Heart left ventricle (tissue), 16 donors: Measurements from ENCODE around the gene WFIKKN2. TPM values are rescaled to one million over a fixed set of nuclear protein-coding genes. Genes with fewer than 3 reads are reported as not detected.
A peak's percentile ranks its signal among the peaks of the same experiment; 100 is the strongest.

Source experiments
- ATAC-seq, 4 donors: fragments of 200-7000 bp; cut with Tn5 transposase; one replicate each; pipeline ENCODE4 v1.9.1; 2020 to 2022; ENCODE audit warnings: moderate library complexity in 4 of 4, mild to moderate bottlenecking in 3 of 4, moderate number of reproducible peaks in 1 of 4
- DNase-seq, 5 donors: peaks; one replicate each; pipeline ENCODE4 v3.0.0-alpha.2; 2020
- H3K27ac ChIP-seq, 12 donors: fragments of 200-600 bp; sonication (generic) in 4 of 12; one replicate each; pipeline versions ENCODE4 v1.5.0 to v1.8.0; 2016 to 2022; ENCODE audit warnings: mild to moderate bottlenecking in 2 of 12
- H3K27me3 ChIP-seq, 9 donors: fragments of 200-600 bp; sonication (generic) in 2 of 9; one replicate each; pipeline versions ENCODE4 v1.5.1 to v1.8.0; 2016 to 2022; ENCODE audit warnings: mild to moderate bottlenecking in 3 of 9
- H3K36me3 ChIP-seq, 9 donors: fragments of 200-600 bp; sonication (generic) in 2 of 9; one replicate each; pipeline versions ENCODE4 v1.5.0 to v1.8.0; 2018 to 2022; ENCODE audit warnings: mild to moderate bottlenecking in 2 of 9
- H3K4me1 ChIP-seq, 12 donors: fragments of 200-600 bp; sonication (generic) in 4 of 12; one replicate each; pipeline versions ENCODE4 v1.5.0 to v1.8.0; 2016 to 2022; ENCODE audit warnings: mild to moderate bottlenecking in 3 of 12
- H3K4me3 ChIP-seq, 12 donors: fragments of 200-600 bp; sonication (generic) in 4 of 12; one replicate each; pipeline versions ENCODE4 v1.5.0 to v1.8.0; 2017 to 2022; ENCODE audit warnings: mild to moderate bottlenecking in 9 of 12, moderate library complexity in 4 of 12
- H3K9me3 ChIP-seq, 12 donors: fragments of 200-600 bp; sonication (generic) in 4 of 12; one replicate each; pipeline versions ENCODE4 v1.5.0 to v1.8.0; 2016 to 2022; ENCODE audit warnings: mild to moderate bottlenecking in 1 of 12
- POLR2A ChIP-seq, 2 donors: fragments of 450-650 bp; IDR thresholded peaks; one replicate each; pipeline ENCODE4 v1.6.1; 2017; ENCODE audit warnings: antibody characterized with exemption in 2 of 2, mild to moderate bottlenecking in 2 of 2, moderate library complexity in 2 of 2
- WGBS, 4 donors: extraction: QIAGEN DNeasy Blood & Tissue Kit in 2 of 4; methylation state at CpG; one replicate each; pipeline versions ENCODE4 v1.1.5 to v1.1.7; 2013 to 2018; 5-methylcytosine and 5-hydroxymethylcytosine counted together
- intact Hi-C, 10 donors: fragments of 100-400 bp; cut with DNase I; formaldehyde crosslinking; loops; one replicate each; pipeline versions ENCODE4 v1.11.1 to v1.14.2; 2022
- polyA plus RNA-seq, 2 donors: library from polyadenylated mRNA; stranded (reverse); fragments of 200-250 nt; gene quantifications; one replicate each; pipeline ENCODE4 v1.2.3, GENCODE V29; 2013
- total RNA-seq, 9 donors: library from RNA; depleted of rRNA in 2 of 9; stranded (reverse); fragments of >200 nt in 2 of 9; fragmentation: NEBNext Ultra II Directional in 3 of 9; extraction: Animal tissue kit (Norgen Biotek cat#: 25700) in 3 of 9; gene quantifications; one replicate each; pipeline versions ENCODE4 v1.1.0 to v1.2.4, GENCODE V29; 2016 to 2023
- TF ChIP-seq, protein P1 (sequence below), 12 donors: fragments of 200-600 bp; sonication (generic) in 4 of 12; IDR thresholded peaks; one replicate each; pipeline versions ENCODE4 v1.5.0 to v1.8.0; 2018 to 2022; ENCODE audit warnings: antibody characterized with exemption in 12 of 12, mild to moderate bottlenecking in 5 of 12
- donor health status: ischemic (EF 13 %, LVEDD 7.1; RV severe dilation, severe dysfunction).
- donor health status: healthy with polysubstance abuse.
- donor health status: DM: no; HTN: yes; CAD: no.
- donor health status: DM: no; HTN: no; CAD: no.
- donor health status: ischemic (EF 25% LVEDD 6.9; RV normal size, moderate dysfunction).
- donor health status: ischemic (EF 25% LVEDD 5.7; RV mildly dilated, moderate dysfunction).
- donor health status: healthy.
- donor health status: DM: yes; HTN: yes; CAD: no.
- donor health status: ischemic (EF 35%, LVEDD 5.7; RV mildly dilated, moderate dysfunction).
- donor health status: nonischemic (EF 11% LVEDD 7.7; RV severe dilation, severe dysfunction).
- donor health status: DM: yes; HTN: yes; CAD: no.
- donor health status: PGD.
- donor health status: ischemic (EF 29% LVEDD 5.4; RV normal size, mild dysfunction).
- donor health status: nonischemic (EF 23%, LVEDD 6.1; RV moderate dilation, normal function).

Gene WFIKKN2
- total and polyA plus RNA-seq, 11 donors: 0.08 to 0.75 (median 0.24) TPM; not detected in 2

DNA sequence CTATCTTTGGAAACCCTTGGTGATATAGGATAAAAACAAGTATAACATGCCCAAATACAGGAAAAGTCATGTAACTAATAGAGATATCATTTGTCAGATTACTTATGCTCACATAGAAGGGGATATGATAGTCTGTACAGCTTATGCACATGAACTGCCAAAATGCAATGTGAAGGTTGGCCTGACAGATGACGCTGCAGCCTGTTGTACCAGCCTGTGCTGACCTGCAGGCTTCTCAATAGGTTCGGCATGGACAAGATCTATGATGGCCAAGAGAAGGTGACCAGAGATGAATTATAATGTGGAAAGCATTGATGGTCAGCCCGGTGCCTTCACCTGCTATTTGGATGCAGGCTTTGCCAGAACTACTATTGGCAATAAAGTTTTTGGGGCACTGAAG, 12.7 kb downstream of the WFIKKN2 start:
- peaks cover 0 to 43% (median 12%) of the 10 kb centered on the region in 12 donors for H3K4me1 ChIP-seq
- 64 to 82% (median 76%) methylated on average over 3 of the region's 3 CpGs for WGBS, 4 donors
- intact Hi-C loops: loop anchor here in 2 of 10 donors (10.0 kb wide), 2 partner anchors 143 to 303 kb away; partner anchors contain the start of genes ANKRD40 (in 1 of the 2) and SPATA20 (in 1 of the 2)

DNA sequence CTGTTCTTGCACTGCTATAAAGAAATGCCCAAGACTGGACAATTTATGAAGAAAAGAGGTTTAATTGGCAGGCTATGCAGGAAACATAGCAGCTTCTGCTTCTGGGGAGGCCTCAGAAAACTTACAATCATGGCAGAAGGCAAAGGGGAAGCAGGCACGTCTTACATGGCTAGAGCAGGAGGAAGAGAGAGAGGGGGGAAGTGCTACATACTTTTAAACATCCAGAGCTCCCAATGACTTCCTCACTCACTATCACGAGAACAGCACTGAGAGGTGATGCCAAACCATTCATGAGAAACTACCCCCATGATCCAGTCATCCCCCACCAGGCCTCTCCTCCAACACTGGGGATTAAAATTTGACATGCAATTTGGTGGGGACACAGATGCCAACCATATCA, 13.3 kb downstream of the WFIKKN2 start:
- H3K9me3 ChIP-seq: no peaks in the 10 kb centered on the region
- no peak overlapping the region for H3K27ac ChIP-seq
- no peaks in the 10 kb centered on the region for H3K36me3 ChIP-seq
- DNase-seq (no peak), ATAC-seq (no peak)
- H3K4me1 ChIP-seq: peaks cover 0 to 49% (median 15%) of the 10 kb centered on the region in 12 donors
- H3K4me3 ChIP-seq: no peak overlapping the region
- 51 to 72% (median 62%) methylated on average over 2 of the region's 2 CpGs for WGBS, 4 donors
- no peaks in the 10 kb centered on the region for H3K27me3 ChIP-seq
- intact Hi-C loops: loop anchor here in 2 of 10 donors (10.0 kb wide), 2 partner anchors 144 to 304 kb away; partner anchors contain the start of genes ANKRD40 (in 1 of the 2) and SPATA20 (in 1 of the 2)
- TF ChIP-seq POLR2A (IDR thresholded peaks at IDR 0.05): no peak
- TF ChIP-seq, protein P1, sequence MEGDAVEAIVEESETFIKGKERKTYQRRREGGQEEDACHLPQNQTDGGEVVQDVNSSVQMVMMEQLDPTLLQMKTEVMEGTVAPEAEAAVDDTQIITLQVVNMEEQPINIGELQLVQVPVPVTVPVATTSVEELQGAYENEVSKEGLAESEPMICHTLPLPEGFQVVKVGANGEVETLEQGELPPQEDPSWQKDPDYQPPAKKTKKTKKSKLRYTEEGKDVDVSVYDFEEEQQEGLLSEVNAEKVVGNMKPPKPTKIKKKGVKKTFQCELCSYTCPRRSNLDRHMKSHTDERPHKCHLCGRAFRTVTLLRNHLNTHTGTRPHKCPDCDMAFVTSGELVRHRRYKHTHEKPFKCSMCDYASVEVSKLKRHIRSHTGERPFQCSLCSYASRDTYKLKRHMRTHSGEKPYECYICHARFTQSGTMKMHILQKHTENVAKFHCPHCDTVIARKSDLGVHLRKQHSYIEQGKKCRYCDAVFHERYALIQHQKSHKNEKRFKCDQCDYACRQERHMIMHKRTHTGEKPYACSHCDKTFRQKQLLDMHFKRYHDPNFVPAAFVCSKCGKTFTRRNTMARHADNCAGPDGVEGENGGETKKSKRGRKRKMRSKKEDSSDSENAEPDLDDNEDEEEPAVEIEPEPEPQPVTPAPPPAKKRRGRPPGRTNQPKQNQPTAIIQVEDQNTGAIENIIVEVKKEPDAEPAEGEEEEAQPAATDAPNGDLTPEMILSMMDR (IDR thresholded peaks at IDR 0.05): no peak

More for the DNA sequence above, 12.7 kb downstream of the WFIKKN2 start:
- no peaks in the 10 kb centered on the region for H3K9me3 ChIP-seq
- H3K4me3 ChIP-seq: no peak overlapping the region
- DNase-seq: no peak
- H3K27me3 ChIP-seq: no peaks in the 10 kb centered on the region
- no peaks in the 10 kb centered on the region for H3K36me3 ChIP-seq
- peak overlapping the region in 2 of 12 donors; percentile 29 to 47 for H3K27ac ChIP-seq
- TF ChIP-seq, protein P1 (IDR thresholded peaks at IDR 0.05): peak in 9 of 12 donors; percentile 9 to 44 (median 28)
- no peak for TF ChIP-seq POLR2A (IDR thresholded peaks at IDR 0.05)
- ATAC-seq: peak in 2 of 4 donors; percentile 35 to 36

DNA sequence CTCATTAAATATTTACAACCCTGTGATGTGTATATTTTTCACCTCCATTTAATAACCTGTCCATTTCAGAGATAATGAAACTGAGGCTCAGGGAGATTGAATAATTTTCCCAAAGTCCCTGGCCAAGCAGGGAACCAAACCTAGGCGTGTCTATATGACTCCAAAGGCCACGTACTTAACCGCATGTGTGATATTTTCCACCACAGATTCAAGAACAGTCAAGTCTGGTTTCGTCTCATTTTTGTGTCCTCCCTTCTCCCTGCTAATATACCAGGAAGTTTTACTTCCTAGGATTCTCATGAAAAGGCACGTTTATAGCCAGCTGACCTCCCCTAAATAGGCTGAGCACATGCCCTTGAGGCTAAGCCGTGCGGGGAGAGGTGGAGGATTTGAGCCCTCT, 15.3 kb downstream of the WFIKKN2 start:
- H3K36me3 ChIP-seq: no peaks in the 10 kb centered on the region
- DNase-seq: no peak
- H3K27ac ChIP-seq: peak overlapping the region in 8 of 12 donors; percentile 75 to 93 (median 86)
- no peaks in the 10 kb centered on the region for H3K27me3 ChIP-seq
- no peak for TF ChIP-seq POLR2A (IDR thresholded peaks at IDR 0.05)
- TF ChIP-seq, protein P1 (IDR thresholded peaks at IDR 0.05): no peak
- no peak for ATAC-seq
- H3K4me3 ChIP-seq: no peak overlapping the region
- 73 to 79% (median 76%) methylated on average over 7 of the region's 7 CpGs for WGBS, 4 donors
- intact Hi-C loops: loop anchor here in 3 of 10 donors (2.0 to 10.0 kb wide), 5 partner anchors 100 to 304 kb away; partner anchors contain the start of gene NME1 (in 1 of the 3)
- no peaks in the 10 kb centered on the region for H3K9me3 ChIP-seq
- H3K4me1 ChIP-seq: peaks cover 0 to 44% (median 18%) of the 10 kb centered on the region in 12 donors

DNA sequence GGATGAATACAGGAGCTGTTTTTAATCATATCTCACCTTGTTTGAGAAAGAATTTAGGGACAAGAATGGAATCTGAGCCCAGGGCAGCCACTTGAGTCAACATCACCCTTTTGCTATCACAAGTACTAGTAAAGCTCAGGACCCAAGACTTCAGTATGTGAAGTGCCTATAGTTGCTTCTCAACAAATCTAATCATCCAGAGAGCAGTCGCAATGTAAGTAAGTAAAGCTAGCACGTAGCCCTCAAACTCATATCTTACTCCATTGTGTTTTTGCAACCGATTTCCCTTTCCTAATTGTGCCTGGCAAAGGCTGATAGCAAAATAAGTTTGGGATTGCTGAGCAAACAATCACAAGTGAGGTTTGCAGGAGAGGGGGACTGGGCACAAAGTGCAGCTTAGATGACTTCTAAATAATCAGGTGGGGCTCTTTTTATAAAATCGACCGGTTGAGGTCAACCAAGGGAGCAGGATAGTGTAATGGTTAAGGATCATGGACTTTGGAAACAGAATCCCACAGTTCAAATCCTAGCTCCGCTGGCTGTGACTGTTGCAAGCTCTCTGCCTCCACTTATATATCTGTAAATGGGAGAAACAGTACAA, 17.7 kb downstream of the WFIKKN2 start:
- Histone ChIP-seq H3K4me1 (peaks cover 0 to 38% (median 15%) of the 10 kb centered on the region in 12 donors), H3K27me3 (no peaks in the 10 kb centered on the region), H3K4me3 (peak overlapping the region in 1 of 12 donors; percentile 0), H3K9me3 (no peaks in the 10 kb centered on the region), H3K36me3 (no peaks in the 10 kb centered on the region), H3K27ac (peak overlapping the region in 11 of 12 donors; percentile 25 to 93 (median 83))
- TF ChIP-seq POLR2A (IDR thresholded peaks at IDR 0.05): no peak
- TF ChIP-seq, protein P1 (IDR thresholded peaks at IDR 0.05): no peak
- intact Hi-C loops: loop anchor here in 6 of 10 donors (2.0 to 10.0 kb wide), 6 partner anchors 14 to 302 kb away; partner anchors contain the start of genes NME1 (in 1 of the 6) and TOB1 (in 1 of the 6)
- DNase-seq: no peak
- peak in 1 of 4 donors; percentile 18 for ATAC-seq
- WGBS, 4 donors: 41 to 54% (median 51%) methylated on average over 6 of the region's 6 CpGs
